Middle frontal gyrus (tissue), 1 donor: ENCODE measurements around the gene KIAA2012.
A peak's percentile ranks its signal among the peaks of the same experiment; 100 is the strongest.

Source experiments
- DNase-seq: peaks from one replicate; pipeline ENCODE4 v3.0.0-alpha.2; 2015; ENCODE audit warnings: low spot score; ENCODE audit errors: extremely low spot score

KIAA2012 gene

DNA sequence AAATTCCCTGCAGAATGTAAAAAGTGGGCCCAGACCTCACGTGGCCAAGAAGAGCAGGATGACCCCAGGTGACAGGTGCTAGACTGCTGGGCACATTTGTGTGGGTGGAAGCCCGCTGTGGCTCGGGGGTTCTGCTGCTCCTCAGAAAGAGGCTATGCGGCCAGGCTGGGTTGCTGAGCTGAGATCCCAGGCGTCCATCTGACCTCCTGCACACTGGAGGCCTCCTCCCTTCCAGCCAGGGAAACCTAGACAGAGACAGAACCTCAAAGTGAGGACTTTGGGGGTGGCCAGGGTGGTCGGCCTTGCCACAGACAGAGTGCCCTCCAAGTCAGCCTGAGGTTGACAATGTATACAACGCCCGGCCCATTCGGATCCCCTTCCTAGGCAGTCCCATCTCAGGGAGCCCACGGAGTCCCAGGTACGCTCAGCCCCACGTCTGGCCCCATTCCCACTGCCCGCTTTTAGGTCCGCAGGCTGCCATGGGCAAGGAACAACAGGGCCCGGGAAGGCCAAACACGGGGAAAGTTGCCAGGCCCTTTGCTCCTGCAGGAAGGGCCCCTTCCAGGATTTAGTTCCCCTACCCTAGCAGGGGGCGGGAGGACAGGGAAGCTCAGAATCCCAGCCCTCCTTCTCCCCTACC is 75.6 kb downstream of the KIAA2012 start:
- no peak for DNase-seq

DNA sequence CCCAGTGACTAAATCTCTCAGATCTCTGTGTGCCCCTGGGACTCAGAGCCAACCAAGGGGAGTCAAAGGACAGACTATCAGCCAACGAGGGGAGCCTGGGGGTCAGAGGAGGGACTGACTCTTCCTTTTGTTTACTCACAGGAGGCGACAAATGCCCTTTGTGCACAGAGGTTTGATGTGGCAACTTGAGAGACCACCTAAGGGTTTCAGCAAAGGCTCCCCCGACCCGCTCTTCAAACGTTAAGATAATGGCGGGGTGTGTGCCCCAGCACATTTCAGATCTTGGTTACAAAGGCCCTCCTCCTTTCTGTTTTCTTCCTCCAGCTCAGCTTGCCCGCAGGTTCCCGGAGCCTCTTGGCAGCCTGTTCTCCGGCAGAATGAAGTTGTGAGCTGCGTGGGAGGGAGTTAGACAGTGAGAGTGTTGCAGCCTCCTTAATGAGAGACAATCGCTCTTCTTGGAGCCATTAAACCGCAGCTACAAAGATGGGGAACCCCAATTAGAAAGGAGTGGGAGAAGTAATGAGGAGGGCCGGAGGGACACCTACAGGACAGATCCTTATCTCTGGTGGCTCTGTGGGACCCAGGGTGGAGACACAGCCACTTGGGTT is 76.2 kb downstream of the KIAA2012 start:
- peak; percentile 29 for DNase-seq

DNA sequence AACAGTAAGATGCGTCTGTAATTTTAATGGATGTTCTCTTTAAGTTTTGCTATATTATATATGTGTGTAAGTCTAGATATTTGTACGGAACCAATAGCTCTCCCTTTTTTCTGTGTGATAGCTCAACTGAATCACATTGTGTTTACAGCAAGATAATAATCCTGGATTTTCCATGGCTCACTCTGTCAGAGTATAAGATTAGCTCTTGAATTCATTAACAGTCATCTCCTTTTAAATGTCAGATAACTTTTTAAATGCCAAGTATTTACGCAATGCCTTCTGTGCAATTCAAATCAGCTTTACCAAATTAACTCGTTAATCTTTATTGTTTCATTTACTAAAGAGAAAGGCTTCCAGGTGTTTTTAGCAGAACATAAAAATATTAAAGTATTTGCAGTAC is 76.9 kb downstream of the KIAA2012 start:
- DNase-seq = no peak

DNA sequence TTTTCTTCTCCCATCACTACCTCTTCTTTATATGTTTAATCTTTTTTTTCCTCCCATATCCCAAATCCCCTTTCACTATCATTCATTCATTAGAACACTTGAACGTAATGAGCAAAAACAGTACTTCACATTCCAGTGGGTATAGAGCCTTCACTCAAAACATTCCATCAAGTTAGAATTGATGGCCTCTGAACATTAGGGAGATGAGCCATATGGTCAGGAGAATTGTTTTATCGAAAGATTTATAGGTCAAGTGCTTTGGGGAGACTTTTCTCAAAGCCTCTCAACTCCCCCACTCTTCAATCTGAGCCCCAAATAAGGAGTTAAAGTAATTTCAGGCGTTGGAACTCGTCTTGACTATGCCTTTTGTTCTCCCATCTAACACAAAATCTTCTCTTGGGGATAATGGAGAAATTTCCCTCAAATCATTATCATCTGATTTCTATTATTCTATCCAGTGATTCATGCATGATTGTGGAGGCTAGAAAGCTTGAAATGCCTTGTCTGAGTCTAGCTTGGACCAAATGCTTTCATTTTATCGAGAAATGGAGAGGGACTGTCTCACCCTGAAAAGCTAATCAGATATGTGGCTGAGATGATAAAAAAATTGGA is 79.2 kb downstream of the KIAA2012 start:
- no peak for DNase-seq

DNA sequence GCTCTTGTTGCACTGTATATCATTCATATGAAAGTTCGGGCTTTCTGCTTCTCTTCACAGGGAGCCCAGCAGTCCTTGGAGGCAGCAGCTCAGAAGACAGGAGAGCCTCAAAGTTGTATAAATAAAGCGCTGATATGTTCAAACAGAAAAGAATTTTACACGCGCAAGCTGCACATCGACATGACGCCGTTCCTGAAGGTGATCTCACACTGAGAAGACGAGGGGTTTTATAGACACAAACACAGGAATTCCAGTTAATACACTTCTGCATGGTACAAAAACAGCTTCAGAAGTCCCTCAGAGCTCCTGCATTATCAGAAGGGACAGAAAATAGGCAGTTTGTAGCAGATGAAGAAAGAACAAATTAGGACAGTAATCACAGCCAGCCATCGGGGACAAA is 81.6 kb downstream of the KIAA2012 start:
- DNase-seq = no peak

DNA sequence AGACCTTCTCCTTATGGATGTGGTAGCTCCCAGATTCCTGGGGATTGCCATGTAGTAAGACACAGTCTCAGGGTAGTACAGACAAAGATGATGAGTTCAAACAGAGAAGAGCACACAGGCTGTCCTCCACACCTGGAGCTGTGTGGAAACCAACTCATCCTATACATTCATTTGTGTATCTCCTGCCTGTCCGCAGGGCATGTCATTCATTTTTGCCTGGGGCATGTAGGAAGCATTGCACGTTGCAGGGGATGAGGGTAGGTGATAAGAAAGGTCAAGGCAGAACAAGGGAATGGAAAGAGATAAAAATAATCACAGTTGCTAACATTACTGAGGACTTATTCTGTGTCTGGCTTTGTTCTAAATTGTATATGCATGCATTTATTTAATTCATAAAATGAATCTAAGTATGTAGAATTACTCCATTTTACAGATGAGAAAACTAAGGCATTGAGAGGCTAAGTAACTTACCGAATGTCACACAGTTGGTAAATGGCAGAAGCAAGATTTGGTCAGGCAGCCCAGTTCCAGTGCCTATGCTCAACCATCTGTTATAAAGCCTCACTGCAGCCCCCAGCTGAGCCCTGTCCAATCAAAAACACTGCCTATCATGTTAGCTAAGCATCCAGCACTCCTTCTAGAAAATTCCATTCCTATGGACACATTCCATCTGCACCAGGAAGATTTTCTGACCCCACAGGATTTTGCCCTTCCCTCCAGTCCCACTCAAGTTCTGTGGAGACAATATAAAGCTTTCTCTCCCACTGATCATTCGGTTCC is 84.3 kb downstream of the KIAA2012 start:
- DNase-seq = no peak

DNA sequence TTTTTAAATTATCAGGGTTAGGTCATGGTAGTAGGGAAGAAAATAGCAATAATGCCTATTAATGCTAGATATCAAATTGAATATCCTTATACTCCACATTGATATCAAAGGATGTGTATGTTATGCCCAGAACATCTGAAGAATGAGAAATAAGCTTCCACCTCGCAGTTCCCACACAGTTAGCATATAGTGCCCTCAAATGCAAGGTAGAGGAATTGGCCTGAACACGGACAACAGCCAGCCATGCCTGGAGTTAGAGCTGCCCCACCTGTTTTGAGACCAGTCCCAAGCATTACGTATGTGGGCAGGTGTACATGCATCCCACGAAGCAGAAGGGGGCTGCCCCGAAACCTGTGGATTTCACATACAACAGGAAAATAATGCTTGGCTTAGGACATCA is 85.7 kb downstream of the KIAA2012 start:
- no peak for DNase-seq

DNA sequence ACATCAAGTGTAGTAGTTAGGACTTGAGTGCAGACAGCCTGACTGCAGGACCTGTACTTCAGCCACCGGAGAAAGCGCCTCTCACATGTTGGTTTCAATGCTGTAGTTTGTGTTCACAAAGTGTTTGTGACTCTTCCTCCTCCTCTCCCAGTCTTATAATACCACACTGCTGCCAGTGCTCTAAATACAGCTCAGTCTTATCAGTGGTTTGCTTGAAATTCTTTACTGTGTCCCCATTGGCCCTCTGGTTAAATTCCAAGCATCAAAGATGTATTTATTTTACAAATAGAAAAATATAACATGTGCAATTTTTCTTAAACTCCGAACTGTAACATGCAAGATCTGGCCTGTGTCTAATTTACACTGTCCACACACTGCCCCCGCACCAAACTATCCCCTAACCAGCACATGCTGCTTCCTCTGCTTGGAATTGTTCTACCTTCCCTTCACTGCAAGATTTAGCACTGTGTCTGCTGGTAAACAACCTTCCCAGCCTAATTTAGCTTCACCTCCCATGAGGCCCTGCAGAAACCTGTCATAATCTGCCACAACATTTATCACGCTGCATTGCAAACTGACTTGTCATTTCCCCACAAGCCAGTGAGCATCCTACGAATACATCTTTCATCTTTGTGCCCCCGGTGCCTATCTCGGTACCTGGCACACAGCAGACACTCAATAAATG is 88.2 kb downstream of the KIAA2012 start:
- no peak for DNase-seq

DNA sequence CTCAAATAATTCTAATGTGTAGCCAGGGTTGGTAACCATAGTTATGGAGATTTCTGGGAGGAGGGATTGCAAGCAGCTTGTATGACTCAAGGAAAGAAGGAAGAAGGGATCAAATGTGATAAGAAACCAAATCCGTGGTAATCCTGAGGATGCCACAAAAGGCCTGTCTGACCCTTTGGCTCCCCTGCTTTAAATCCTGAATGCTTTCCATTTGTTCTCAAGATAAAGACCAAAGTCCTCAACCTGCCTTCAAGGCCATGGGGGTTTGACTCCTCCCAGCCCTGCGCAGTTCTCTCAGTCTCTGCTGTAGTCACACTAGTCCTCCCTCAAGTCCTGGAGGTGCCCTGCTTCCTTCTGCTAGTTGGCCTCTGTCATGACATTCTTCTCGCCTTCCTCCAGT is 91.4 kb downstream of the KIAA2012 start:
- no peak for DNase-seq

DNA sequence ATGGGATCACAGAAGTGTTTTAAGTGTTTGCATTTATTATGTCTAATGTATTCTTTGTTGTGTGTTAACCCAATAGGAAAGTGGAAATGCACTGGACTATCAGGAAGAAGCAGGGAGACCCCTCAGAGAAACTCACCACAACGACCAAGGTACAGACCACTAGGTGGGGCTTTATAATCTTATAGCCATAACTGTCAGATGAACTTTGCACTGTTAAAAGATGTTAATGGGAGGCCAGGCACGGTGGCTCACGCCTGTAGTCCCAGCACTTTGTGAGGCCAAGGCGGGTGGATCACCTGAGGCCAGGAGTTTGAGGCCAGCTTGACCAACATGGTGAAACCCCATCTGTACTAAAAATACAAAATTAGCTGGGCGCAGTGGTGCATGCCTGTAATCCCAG is 92.2 kb downstream of the KIAA2012 start:
- DNase-seq = no peak

DNA sequence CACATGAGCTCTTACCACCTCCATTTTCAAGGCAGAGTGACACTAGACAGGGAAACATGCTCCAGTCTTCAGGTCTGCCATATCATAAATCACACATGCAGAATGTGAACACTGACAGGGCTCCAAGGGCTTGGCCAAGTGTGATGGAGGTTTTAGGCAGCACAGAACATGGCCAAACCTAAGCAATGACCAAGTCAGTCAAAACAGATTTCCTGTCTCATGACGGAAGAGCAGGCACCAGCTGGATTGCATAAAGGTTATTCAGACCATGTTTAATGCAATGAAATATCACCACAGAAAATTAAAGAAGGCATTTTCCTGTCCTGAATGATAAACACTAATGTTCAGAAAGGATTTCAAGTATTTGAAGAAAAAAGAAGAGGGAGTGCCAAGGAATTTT is 92.9 kb downstream of the KIAA2012 start:
- no peak for DNase-seq

DNA sequence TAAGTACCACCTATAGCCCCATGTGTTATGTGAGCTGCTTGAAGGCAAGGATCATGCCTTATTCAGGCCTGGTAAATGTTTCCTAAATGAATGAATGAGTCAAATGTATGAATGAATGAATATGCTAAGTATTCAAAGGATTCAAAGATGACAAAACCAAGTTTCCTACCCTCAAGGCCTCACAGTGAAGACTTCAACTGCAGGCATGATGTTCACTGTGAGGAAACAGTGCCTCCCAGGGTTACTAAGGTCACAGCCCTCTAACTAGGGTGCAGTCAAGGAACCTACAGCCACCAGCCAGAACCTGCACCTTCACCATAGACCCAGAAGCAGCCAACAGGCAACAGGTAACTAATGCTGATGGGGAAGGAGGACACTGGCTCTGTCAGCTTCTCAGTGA is 96.1 kb downstream of the KIAA2012 start:
- no peak for DNase-seq

DNA sequence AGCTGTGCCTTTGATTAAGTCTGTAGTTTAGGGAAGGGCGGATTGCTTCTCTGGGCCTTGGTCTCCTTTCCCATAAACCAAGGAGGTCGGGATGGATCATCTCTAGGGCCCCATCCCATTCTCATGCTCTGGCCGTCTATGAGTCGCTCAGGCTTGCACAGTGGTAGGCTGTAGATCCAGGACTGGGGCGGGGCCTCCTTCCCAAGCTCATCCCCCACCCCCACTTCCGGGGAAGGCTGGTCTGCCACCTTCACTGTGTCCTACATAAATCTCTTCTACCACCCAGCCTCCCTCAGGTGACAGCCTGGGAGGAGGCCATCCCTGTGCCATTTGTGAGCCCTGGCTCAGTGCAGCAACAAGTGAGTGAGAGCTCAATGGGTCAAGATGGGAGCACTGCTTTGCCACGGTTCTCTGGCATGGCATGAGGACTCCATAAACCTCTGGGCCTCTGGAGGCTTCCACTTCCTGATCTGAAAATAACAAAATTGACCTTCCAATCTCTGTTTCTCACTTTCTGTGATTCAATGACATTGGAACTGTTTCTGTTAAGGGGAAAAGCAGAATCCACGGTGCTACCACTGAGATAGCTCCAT is 96.9 kb downstream of the KIAA2012 start:
- no peak for DNase-seq

DNA sequence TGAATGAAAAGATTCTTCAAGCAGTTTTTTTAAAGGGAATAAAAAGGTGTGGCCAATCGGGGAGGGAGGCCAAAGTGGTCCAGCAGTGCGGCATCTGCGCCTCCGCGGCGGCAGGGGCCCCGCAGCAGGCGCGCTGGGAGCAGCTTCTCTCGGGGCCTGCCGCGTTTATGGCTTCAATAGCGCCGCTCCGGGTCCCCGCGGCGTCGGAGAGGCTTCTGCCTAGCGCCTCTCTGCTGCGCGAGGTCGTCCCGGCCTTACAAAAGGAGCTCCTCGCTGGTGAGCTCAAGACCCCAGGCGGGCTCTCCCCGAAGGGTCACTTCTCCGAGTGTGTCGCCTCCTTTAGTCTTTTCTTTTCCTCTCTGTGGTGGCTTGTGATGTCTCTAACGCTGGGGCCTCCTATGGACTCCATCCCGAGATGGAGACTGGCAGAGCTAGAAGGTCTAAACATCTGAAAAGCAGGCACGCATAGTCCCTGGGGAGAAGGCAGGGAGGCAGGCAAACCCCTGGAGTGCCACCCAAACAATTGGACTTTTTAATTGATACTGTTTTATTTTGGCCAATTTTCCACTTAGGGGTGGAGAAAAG is 98.3 kb downstream of the KIAA2012 start:
- no peak for DNase-seq

DNA sequence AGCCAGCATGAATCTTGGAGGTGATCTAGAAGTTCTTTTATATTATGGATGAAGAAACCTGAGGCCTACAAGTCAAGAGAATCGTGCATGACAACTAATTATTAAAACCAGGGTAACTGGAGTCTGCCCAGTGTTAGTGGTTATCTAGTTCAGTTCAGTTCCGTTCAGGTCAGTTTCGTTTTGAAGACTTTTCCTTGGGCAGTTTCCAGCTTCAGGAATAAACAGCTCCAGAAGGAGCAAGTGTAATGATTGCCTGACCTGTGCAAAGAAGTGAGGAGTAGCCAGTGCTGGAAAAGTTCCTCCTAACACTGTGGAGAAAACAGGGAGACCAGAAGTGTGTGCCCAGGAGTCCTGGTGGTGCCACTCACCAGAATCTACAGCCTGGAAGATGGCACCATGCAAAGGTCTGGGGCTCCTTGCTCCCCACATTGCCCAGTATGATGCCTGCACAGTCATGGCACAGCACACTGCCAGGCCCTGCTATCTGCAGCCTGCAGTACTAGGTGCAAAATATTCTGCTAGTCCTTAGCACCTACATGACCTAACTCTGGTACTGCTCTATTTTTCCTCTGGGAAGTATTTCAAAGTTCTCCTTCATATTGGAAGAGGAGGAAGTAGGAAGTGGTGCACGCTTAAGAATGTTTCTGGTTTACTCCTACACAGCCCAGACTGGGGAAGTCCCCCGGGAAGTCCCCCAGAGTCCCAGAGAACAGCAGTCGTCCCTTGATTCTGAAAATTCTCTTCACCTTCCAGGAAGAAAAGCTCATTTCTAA is 99.6 kb downstream of the KIAA2012 start:
- DNase-seq = no peak

DNA sequence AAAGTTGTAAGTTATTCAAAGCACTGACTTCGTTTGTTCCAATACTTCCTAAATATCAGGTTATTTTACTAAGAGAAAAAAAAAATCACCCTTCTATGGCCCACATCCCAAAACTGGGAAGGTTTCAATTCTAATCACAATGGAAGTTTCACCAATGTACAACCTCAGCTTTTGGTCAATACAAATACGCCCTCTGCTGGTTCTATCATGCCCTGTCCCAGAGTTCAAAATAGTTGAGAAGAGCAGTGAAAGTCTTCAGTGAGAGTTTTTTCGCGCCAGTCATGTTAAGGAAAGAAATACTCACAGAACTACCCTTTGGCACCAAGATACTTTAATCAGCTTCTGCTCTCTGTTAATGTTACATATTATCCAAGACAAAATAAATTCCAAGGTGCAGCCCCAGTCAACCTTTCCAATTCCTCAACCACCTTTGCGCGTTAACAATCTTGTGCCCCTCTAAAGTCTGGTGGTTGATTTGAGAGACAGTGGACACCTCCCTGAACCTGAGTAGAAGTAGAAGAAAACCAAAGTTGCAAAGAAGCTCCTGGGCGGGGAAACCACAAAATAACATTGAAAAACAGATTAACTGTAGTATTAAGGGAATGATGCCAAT is 105.4 kb downstream of the KIAA2012 start:
- DNase-seq = peak; percentile 53

DNA sequence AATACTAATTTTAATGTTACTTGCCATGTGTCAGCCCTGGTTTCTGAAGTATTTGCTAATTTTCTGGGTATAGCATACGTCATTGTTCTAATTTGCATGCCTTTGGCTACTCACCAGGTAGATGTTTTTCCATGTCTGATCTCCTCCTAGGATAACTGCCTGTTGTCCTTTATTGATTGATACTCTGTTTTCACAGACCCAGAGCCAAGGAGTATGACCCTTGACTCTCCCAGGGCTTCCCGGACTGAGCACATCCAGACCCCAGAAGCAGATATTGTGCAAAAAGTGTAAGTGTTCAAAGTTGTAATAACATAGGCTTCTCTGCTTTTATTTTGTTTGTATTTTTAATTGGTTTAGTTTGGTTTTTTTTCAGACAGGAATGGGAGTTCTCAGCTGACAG is 111.5 kb downstream of the KIAA2012 start:
- no peak for DNase-seq

DNA sequence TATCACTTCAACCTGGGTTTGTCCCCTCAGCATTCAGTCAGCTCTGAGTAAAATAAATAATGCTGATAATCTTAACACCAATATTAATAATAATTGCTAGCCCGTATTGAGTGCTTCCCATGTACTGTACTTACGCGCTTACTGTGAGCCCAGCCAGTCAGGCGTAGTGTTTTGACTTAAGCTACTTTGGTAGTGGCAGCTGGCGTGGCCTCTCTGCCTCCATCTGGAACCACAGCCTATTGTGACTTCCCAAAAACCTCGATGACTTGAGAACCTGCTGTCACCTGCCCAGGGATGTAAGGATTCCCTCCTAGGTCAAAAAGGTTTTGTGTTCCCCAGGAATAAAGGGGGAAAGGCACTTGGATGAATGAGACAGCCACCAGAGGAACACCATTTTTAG is 112.1 kb downstream of the KIAA2012 start:
- DNase-seq = no peak

DNA sequence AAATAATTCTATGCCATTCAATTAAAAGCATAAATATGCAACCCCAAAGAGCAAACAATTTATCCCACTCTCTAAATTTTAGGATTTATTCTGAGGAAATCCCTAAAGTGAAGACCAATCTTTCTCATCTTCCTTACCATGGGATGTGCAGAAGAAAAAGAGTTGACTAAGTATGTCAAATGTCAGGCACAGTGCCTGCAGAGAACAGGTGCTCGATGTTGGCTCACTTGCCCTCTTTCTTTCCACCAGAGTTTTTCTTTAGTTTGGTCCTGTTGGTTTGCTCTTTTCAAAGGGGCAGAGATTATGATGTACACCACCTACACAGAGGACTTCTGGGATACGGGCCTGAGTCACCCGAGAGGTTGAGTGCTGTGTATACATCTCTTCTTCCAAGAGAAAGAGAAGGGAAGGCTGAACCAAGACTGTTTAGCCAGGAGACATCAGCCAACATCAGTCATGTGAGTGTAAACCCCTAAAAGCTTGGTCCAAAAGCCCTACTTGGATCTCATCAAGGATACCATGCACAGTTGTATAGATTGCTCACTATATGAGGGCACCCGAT is 113.7 kb downstream of the KIAA2012 start:
- no peak for DNase-seq
